Measurements from ENCODE around the gene HTR1D.
A peak's percentile ranks its signal among the peaks of the same experiment; 100 is the strongest.

DNA sequence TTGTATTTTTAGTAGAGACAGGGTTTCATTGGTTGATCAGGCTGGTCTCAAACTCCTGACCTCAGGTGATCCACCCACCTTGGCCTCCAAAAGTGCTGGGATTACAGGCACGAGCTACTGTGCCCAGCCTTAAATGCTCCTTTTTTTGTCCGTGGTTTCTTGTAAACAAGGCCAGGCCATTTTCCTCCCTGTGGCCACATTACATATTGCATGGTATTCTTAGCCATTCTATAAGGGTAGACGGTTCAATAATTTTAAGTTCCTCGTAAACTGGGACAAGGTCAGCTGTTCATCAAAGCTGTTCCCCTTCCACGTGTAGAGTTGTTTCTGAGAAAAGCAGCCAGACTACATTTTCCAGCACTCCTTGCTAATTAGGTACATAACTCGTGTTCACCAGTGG lies 38.4 kb downstream of the HTR1D start:
- TF ChIP-seq, protein P1, sequence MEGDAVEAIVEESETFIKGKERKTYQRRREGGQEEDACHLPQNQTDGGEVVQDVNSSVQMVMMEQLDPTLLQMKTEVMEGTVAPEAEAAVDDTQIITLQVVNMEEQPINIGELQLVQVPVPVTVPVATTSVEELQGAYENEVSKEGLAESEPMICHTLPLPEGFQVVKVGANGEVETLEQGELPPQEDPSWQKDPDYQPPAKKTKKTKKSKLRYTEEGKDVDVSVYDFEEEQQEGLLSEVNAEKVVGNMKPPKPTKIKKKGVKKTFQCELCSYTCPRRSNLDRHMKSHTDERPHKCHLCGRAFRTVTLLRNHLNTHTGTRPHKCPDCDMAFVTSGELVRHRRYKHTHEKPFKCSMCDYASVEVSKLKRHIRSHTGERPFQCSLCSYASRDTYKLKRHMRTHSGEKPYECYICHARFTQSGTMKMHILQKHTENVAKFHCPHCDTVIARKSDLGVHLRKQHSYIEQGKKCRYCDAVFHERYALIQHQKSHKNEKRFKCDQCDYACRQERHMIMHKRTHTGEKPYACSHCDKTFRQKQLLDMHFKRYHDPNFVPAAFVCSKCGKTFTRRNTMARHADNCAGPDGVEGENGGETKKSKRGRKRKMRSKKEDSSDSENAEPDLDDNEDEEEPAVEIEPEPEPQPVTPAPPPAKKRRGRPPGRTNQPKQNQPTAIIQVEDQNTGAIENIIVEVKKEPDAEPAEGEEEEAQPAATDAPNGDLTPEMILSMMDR (conservative IDR thresholded peaks at IDR 0.05): peak; percentile 41
- no peak for TF ChIP-seq EZH2 (IDR thresholded peaks at IDR 0.05; ENCODE audit: low read depth)

All from PC-9 (cell line).